NCI-H1694 (cell line): Measurements from ENCODE around the gene KLF14.
A peak's percentile ranks its signal among the peaks of the same experiment; 100 is the strongest.
"Not testable (repeated sequence)": the region's sequence is repeated elsewhere in the genome, so short reads cannot be mapped to it uniquely, and the experiment has no call there.

Experiments used
- DNase-seq: peaks from one replicate; lab custom pipeline; 2025; lab: John Stamatoyannopoulos, UW

Gene KLF14

GRCh38 chr7:130733931-130734814, at the start of gene KLF14:
KLF14 (minus strand) TSS chr7:130734207; CDS start chr7:130734033, 174 bp downstream.
- DNase-seq = no peak

GRCh38 chr7:130781346-130781745, 47.3 kb upstream of the KLF14 start:
- DNase-seq = no peak

- DNase-seq = no peak
These were observed 43.4 kb upstream of the KLF14 start for GRCh38 chr7:130777426-130777825.

- not testable (repeated sequence) for DNase-seq
These were observed 38.4 kb upstream of the KLF14 start for GRCh38 chr7:130772456-130772855.

DNA sequence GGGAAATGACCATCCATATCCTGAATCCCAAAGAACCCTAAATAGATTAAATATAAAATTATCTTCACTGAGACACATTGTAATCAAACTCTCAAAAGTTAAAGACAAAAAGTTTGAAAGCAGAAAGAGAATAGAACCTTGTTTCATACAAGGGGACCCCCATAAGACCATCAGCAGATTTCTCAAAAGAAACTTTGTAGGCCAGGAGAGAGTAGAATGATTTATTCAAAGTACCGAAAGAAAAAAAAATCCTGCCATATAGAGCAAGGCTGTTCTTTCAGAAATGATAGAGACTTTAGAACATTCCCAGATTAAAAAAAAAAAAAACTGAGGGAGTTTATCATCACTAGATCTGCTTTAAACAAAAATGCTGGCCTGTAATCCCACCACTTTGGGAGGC, 34.8 kb upstream of the KLF14 start:
- DNase-seq = no peak

GRCh38 chr7:130764569-130764968, 30.6 kb upstream of the KLF14 start:
- not testable (repeated sequence) for DNase-seq

DNA sequence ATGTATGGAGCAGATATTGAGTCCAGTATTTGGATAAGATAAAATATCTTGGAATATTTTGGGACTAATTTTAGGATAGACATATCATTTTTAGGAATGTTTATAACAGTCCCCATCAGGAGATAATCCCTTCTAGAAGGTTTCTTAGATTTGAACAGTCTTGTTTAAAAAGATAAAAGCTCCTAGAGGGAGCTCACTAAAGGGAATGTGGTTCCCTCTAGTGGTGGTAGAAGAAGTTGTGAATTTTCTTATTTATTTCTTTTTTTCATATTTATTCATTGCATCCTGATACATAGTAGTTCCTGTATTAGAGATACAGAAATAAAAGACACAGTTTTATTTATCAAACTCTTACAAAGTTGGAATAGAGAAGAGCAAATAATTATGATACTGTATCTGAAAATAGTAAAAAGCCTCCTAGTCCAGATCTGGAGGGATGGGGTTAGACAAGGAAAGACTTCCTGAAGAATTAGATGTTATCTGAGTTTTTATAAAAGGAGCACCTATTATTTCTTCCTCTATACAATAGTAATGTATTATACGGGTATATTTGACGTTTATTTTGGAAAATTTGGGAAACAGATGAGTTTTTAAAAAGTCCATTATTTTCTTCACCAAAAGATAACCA, 24.5 kb upstream of the KLF14 start:
- peak; percentile 53 for DNase-seq

DNA sequence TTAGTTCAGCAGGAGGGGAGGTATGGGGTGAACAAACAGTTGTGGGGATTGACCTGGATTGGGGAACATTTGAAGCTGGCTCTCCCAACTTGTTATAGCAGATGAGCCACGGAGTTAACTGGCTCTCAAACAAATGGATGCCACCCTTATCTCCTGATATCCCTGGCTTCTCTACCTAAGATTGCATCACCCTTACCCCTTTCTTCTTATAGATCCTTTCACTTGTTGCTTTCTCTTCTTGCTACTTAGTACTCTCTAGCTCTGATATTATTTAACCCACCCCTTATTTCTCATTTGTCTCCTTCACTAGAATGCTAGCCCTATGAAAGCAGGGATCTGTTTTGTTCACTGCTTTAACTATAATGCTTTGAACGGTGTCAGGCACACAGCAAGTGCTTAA, 22.3 kb upstream of the KLF14 start:
- DNase-seq = no peak

- no peak for DNase-seq
These were observed 18.4 kb upstream of the KLF14 start for GRCh38 chr7:130752424-130752823.

DNA sequence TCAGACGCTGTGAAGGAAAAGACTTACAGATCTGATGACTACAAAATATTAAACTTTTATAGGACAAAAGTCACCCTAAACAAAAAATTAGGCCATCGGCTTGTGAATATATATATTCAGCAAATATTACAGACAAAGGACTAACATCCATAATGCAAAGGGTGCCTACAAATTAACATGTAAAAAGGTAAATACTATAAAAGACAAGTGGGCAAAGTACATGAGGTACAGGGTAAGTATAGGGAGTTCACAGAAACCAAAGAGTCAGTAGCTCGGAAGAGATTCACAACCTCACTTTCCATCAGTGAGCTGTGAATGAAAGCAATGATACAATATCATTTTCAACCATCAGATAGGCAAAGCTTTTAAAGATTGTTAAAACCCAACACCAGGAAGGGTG, 16.7 kb upstream of the KLF14 start:
- DNase-seq = no peak

GRCh38 chr7:130748531-130749389, 14.8 kb upstream of the KLF14 start:
- no peak for DNase-seq

DNA sequence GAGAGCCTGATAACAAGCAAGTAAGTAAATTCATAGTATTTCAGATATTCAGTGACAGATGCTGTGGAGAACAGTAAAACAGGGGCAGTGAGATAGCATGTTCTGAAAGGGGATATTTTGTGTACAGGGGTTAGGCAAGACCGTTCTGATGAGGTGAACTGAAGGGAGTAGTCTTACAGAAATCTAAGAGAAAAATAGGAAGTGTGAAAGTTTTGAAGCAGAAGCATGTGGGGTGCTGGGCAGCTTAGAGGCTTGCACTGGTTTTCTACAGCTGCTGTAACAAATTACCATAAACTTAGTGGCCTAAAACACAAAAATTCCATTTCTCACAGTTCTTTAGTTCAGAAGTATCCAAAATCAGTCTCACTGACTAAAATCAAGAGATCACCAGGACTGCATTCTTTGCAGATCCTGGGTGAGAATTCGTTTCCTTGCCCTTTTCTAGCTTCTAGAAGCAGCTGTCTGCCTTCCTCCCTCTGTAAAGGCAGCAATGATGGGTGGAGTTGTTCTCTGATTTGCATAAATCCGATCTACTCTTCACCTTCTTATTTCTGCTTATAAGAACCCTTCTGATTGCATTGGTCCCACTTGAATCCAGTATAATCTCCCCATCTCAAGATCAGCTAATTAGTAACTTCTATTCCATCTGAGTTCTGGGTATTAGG, 7.5 kb upstream of the KLF14 start:
- DNase-seq = no peak

GRCh38 chr7:130740606-130741005, 6.6 kb upstream of the KLF14 start:
- no peak for DNase-seq

GRCh38 chr7:130736298-130736900, 2.4 kb upstream of the KLF14 start:
- DNase-seq = no peak

DNA sequence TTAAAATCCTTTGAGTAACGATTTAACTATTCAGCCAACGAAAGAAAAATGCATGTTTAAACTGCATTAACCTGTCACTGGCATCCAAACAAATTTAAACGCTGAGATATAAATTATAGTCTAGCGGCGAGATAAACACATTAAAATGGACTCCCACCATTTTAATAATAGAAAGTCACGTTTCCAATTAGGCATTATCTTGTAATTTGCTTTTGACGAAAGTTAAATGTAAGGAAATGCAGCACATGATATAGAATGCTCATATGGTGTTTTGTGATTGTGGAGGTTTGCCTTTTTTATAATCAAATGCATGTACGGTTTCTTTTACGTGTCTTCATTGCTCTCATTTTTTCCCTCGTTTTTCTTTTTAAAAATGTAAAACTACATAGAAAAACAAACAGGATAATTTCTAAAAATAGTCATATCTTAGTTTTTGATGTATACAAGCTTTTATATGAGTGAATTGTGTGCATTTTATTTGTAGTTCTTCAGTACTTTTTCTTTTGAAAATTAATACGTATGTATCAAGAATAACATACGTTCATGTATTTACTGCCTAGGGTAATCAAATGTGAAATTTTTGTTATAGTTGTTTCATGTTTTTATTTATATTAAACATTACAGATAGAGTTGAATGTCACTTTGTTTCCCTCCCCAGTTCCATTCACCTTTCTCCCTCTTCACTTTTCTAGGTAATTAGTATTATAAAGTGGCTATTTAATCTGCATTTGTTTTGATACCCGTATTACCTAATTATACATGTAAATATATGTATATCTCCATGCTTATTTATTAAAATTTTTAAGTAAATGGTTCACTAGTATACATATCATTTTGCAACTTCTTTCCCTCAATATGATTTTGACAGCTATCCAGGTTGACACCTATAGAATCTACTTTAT, 1.1 kb upstream of the KLF14 start:
- DNase-seq = no peak

- DNase-seq = no peak
These were observed 752 bp downstream of the KLF14 start for GRCh38 chr7:130732980-130733930.

GRCh38 chr7:130723784-130724183, 10.2 kb downstream of the KLF14 start:
- no peak for DNase-seq

GRCh38 chr7:130721486-130722277, 12.3 kb downstream of the KLF14 start:
- no peak for DNase-seq
